ENCODE data around the gene FREM1. TPM values are rescaled to one million over a fixed set of nuclear protein-coding genes. Genes with fewer than 3 reads are reported as not detected.

The FREM1 gene
- total RNA-seq, 2 experiments from 2014 or later, result not detected

- CTCF ChIA-PET (ENCODE audit: unreplicated experiment), result no interaction called here
Observed at GRCh38 chr9:14814249-14814628, 96.0 kb downstream of the FREM1 start.

DNA sequence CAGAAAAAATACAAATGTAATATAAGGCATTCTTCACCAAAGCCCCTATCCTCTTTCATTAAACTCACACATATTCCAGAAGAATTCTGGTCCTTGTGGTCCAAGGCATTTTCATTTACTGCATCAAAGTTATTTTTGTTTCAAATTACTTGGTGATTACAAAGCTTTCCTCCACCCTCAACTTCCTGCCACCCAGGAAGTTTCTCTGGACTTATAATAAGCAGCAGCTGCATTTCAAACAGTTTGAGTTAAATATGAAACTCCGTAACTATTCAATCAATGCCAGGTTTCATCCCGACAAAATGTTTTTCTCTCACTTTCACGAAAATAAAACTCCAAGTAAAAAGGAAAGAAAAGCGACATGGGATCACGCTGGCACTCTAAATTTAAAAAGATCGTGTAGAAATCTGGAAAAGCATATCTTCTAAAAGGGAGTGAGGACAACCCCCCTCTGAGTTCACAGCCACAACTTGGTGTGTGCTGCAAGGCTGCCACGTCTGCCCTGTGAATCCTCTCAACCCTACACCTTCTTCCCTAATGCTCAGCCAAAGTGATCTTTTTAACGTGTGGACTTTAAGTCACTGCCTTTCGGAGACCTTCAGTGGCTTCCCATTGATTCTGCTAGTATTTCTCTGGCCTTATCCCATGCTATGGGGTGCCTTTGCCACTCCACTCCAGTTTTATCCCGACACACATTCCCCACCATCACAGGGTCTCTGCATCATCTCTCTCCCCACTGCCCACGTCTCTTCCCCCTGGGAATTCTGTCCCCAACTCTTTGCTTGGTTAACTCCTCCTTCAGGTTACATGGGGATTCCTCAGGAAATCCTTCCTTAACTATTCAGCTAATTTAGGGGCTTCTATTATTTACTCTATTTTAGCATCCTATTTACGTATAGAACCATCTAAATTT lies 96.6 kb downstream of the FREM1 start:
- no peaks in the 10 kb centered on the region for H4K20me1 ChIP-seq (ENCODE audit: insufficient read depth, low read length)
- no peak overlapping the region for H3K27ac ChIP-seq (ENCODE audit: low read depth, low read length, poor library complexity, severe bottlenecking)
- no peaks in the 10 kb centered on the region for H3K36me3 ChIP-seq (ENCODE audit: insufficient read depth, low read length)
- H3K79me2 ChIP-seq (ENCODE audit: insufficient read depth, low read depth, low read length), result no peaks in the 10 kb centered on the region
- no peak overlapping the region for H3K4me2 ChIP-seq (ENCODE audit: low read length)
- ChIA-PET POLR2A (interaction anchor here (0.6 to 0.7 kb wide), 2 partner anchors 930 to 1565 kb away, joined by 3 read pairs; no protein-coding TSS in a partner anchor), CTCF (ENCODE audit: unreplicated experiment) (no interaction called here)
- TF ChIP-seq CTCF (conservative IDR thresholded peaks at IDR 0.05; ENCODE audit: low read length), result no peak
- TF ChIP-seq EZH2phosphoT487 (IDR thresholded peaks at IDR 0.05; ENCODE audit: borderline replicate concordance, low read depth, low read length), result no peak
- no peak overlapping the region for H2AFZ ChIP-seq (ENCODE audit: low read length)
- BruUV-seq (replicated peaks), result no TSS peak
- H3K4me1 ChIP-seq (ENCODE audit: insufficient read depth, low read length, poor library complexity, severe bottlenecking), result no peaks in the 10 kb centered on the region
- no peaks in the 10 kb centered on the region for H3K9me3 ChIP-seq (ENCODE audit: low read length)
- no peaks in the 10 kb centered on the region for H3K9me2 ChIP-seq (ENCODE audit: insufficient read depth, low read length)
- no peak for DNase-seq (ENCODE audit: low spot score)
- intact Hi-C loops (cut with micrococcal nuclease; ENCODE audit: unreplicated experiment), result no loop called here
- H3K4me3 ChIP-seq (ENCODE audit: low read depth, low read length, poor library complexity, severe bottlenecking), result no peak overlapping the region

More at GRCh38 chr9:14814249-14814628, 96.0 kb downstream of the FREM1 start:
- TF ChIP-seq CTCF (conservative IDR thresholded peaks at IDR 0.05; ENCODE audit: low read length) (no peak), EZH2phosphoT487 (IDR thresholded peaks at IDR 0.05; ENCODE audit: borderline replicate concordance, low read depth, low read length) (no peak)
- POLR2A ChIA-PET, result no interaction called here
- H3K4me2 ChIP-seq (ENCODE audit: low read length), result no peak overlapping the region
- no peaks in the 10 kb centered on the region for H3K79me2 ChIP-seq (ENCODE audit: insufficient read depth, low read depth, low read length)
- no peaks in the 10 kb centered on the region for H3K36me3 ChIP-seq (ENCODE audit: insufficient read depth, low read length)
- no peak for DNase-seq (ENCODE audit: low spot score)
- H3K9me2 ChIP-seq (ENCODE audit: insufficient read depth, low read length), result no peaks in the 10 kb centered on the region
- no peaks in the 10 kb centered on the region for H4K20me1 ChIP-seq (ENCODE audit: insufficient read depth, low read length)
- no peak overlapping the region for H2AFZ ChIP-seq (ENCODE audit: low read length)
- H3K4me1 ChIP-seq (ENCODE audit: insufficient read depth, low read length, poor library complexity, severe bottlenecking), result no peaks in the 10 kb centered on the region
- no TSS peak for BruUV-seq (replicated peaks)
- no peaks in the 10 kb centered on the region for H3K9me3 ChIP-seq (ENCODE audit: low read length)
- no peak overlapping the region for H3K27ac ChIP-seq (ENCODE audit: low read depth, low read length, poor library complexity, severe bottlenecking)
- no peak overlapping the region for H3K4me3 ChIP-seq (ENCODE audit: low read depth, low read length, poor library complexity, severe bottlenecking)
- intact Hi-C loops (cut with micrococcal nuclease; ENCODE audit: unreplicated experiment), result no loop called here

DNA sequence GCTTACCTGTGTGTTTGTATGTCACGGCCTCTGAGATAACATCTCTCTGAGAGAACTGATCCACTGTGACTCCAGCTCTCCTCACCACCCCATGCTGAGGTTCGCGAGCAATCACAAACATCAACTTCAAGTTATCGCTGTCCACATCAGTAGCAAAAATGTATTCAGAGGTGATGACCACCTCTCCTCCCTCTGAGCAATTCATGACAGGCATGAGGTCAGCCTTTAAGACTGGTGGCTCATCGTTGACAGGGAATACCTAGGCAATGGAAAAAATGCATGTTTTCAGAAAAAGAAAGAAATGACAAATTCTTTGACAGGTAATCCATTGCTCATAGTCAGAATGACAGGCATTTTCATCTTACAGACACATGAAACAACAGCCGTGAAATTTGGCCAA lies 97.4 kb downstream of the FREM1 start:
- TF ChIP-seq CTCF (conservative IDR thresholded peaks at IDR 0.05; ENCODE audit: low read length) (no peak), EZH2phosphoT487 (IDR thresholded peaks at IDR 0.05; ENCODE audit: borderline replicate concordance, low read depth, low read length) (no peak)
- Histone ChIP-seq H3K9me2 (ENCODE audit: insufficient read depth, low read length) (no peaks in the 10 kb centered on the region), H3K79me2 (ENCODE audit: insufficient read depth, low read depth, low read length) (no peaks in the 10 kb centered on the region)

More for the DNA sequence above, 97.4 kb downstream of the FREM1 start:
- CTCF ChIA-PET (ENCODE audit: unreplicated experiment), result no interaction called here
- Histone ChIP-seq H3K27ac (ENCODE audit: low read depth, low read length, poor library complexity, severe bottlenecking) (no peak overlapping the region), H3K4me2 (ENCODE audit: low read length) (no peak overlapping the region), H3K4me3 (ENCODE audit: low read depth, low read length, poor library complexity, severe bottlenecking) (no peak overlapping the region), H3K9me3 (ENCODE audit: low read length) (no peaks in the 10 kb centered on the region), H2AFZ (ENCODE audit: low read length) (no peak overlapping the region), H4K20me1 (ENCODE audit: insufficient read depth, low read length) (no peaks in the 10 kb centered on the region), H3K4me1 (ENCODE audit: insufficient read depth, low read length, poor library complexity, severe bottlenecking) (no peaks in the 10 kb centered on the region), H3K36me3 (ENCODE audit: insufficient read depth, low read length) (no peaks in the 10 kb centered on the region)
- POLR2A ChIA-PET, result no interaction called here
- DNase-seq (ENCODE audit: low spot score), result no peak
- intact Hi-C loops (cut with micrococcal nuclease; ENCODE audit: unreplicated experiment), result no loop called here
- no TSS peak for BruUV-seq (replicated peaks)

Measured in OCI-LY7 (cell line).